DOHH2 (cell line): ENCODE results near the gene PPARA.

Experiments
- H3F3A ChIP-seq: fragments of 200-600 bp; sonication (generic), shearing (Covaris generic); 2 replicates; pipeline ENCODE4 v1.6.0; 2016; ENCODE audit warnings: antibody characterized with exemption, mild to moderate bottlenecking; ENCODE audit not compliant: control insufficient read depth, insufficient read depth
- H3K27ac ChIP-seq: fragments of 200-600 bp; sonication (generic); 2 replicates; pipeline ENCODE4 v1.5.1; 2014; ENCODE audit warnings: low read depth, mild to moderate bottlenecking, low read length, moderate library complexity
- H3K27me3 ChIP-seq: fragments of 200-600 bp; sonication (generic); 2 replicates; pipeline ENCODE4 v1.6.1; 2014; ENCODE audit warnings: mild to moderate bottlenecking, low read length, mixed read lengths; ENCODE audit not compliant: control insufficient read depth
- H3K36me3 ChIP-seq: fragments of 200-600 bp; sonication (generic); 2 replicates; pipeline ENCODE4 v1.6.1; 2014; ENCODE audit warnings: mild to moderate bottlenecking, low read length, moderate library complexity, mixed read lengths; ENCODE audit not compliant: control insufficient read depth
- H3K4me1 ChIP-seq: fragments of 200-600 bp; sonication (generic); 2 replicates; pipeline ENCODE4 v1.6.1; 2014; ENCODE audit warnings: mild to moderate bottlenecking, low read length, mixed read lengths; ENCODE audit not compliant: control insufficient read depth
- H3K4me2 ChIP-seq: fragments of 200-600 bp; sonication (generic); 2 replicates; pipeline ENCODE4 v1.6.0; 2014; ENCODE audit warnings: mild to moderate bottlenecking, low read length, moderate library complexity
- H3K4me3 ChIP-seq: fragments of 200-600 bp; sonication (generic); 2 replicates; pipeline ENCODE4 v1.5.1; 2014; ENCODE audit warnings: mild to moderate bottlenecking, low read length, mixed read lengths
- H3K79me2 ChIP-seq: fragments of 200-600 bp; sonication (generic); 2 replicates; pipeline ENCODE4 v1.6.1; 2014; ENCODE audit warnings: mild to moderate bottlenecking, low read length, mixed read lengths; ENCODE audit not compliant: control insufficient read depth
- H3K9me2 ChIP-seq: fragments of 200-600 bp; sonication (generic); replicated peaks from 2 replicates; pipeline ENCODE4 v1.6.1; 2014; ENCODE audit warnings: mild to moderate bottlenecking, low read length, mixed read lengths; ENCODE audit not compliant: control insufficient read depth
- H3K9me3 ChIP-seq: fragments of 200-600 bp; sonication (generic); 2 replicates; pipeline ENCODE4 v1.6.1; 2014; ENCODE audit warnings: antibody characterized with exemption, low read length, mixed read lengths; ENCODE audit not compliant: control insufficient read depth, insufficient read depth
- H4K20me1 ChIP-seq: fragments of 200-600 bp; sonication (generic); 2 replicates; pipeline ENCODE4 v1.6.0; 2014; ENCODE audit warnings: low read depth, mild to moderate bottlenecking, antibody characterized with exemption, low read length, moderate library complexity; ENCODE audit not compliant: control insufficient read depth, insufficient read depth
- CTCF ChIP-seq: fragments of 200-600 bp; sonication (generic); IDR thresholded peaks from one replicate; pipeline ENCODE4 v1.5.1; 2014; ENCODE audit warnings: antibody characterized with exemption, mild to moderate bottlenecking, low read depth, low read length; ENCODE audit not compliant: poor library complexity, severe bottlenecking
- EZH2phosphoT487 ChIP-seq: fragments of 200-600 bp; sonication (generic); IDR thresholded peaks from 2 replicates; pipeline ENCODE4 v1.6.1; 2017; ENCODE audit warnings: borderline replicate concordance, mild to moderate bottlenecking, antibody characterized with exemption, low read length, moderate library complexity, mixed read lengths

PPARA gene

DNA sequence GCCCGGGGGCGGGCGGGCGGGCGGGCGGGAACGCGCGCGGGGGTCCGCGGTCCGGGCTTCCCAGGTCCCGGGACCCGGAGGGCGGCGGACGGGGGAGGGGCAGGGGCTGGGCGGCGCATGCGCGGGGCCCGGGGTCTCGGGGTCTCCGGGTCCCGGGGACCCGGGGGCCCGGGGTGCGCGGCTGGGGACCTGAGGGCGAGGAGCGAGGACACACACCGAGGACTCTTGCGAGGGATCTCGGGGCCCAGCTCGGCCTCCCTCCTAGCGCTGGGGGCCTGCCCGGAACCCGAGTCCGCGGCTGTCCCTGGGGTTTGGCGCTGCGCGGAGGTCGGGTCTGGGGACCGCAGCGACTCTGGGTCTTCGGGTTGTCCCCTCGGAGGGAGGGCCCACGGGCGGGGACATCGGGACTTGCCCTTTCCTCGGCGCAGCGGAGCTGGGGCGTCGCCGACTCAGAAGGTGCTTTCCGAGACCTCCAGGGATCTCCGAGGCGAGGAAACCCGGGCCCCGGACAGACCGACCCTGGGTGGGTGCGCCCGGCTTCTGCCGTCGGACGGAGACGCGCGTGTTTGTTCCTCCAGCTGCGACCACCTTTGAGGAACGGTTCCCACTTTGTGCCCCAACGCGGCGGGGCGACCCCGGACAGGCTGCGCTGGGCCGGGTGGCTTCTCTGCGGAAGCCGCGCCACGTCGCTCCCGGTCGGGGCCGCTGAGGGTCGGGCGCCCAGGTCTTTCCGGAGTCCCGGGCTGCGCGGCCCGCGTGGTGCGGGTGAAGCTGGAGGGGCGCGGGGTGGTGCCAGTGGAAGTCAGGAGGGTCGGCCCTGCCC, 540 bp downstream of the PPARA start:
- Histone ChIP-seq H3K4me2 (peak overlapping the region; percentile 95), H3K27ac (no peak overlapping the region), H3K9me2 (no peaks in the 10 kb centered on the region), H3K79me2 (peaks cover 3% of the 10 kb centered on the region; the same call in 1 of the 2 replicates), H3K4me1 (peaks cover 21% of the 10 kb centered on the region), H3K4me3 (peak overlapping the region; percentile 88), H3K36me3 (peaks cover 2% of the 10 kb centered on the region; the same call in 1 of the 2 replicates), H3F3A (peaks cover 10% of the 10 kb centered on the region), H3K9me3 (no peaks in the 10 kb centered on the region), H4K20me1 (peaks cover 4% of the 10 kb centered on the region; the same call in 1 of the 2 replicates), H3K27me3 (peaks cover 51% of the 10 kb centered on the region)
- TF ChIP-seq CTCF: no peak
- TF ChIP-seq EZH2phosphoT487: 0 out of 2 replicates have a peak, but pooled peaks have one; percentile 5

- no peaks in the 10 kb centered on the region for H3K9me2 ChIP-seq
- H3K4me3 ChIP-seq: no peak overlapping the region
- peaks cover 3% of the 10 kb centered on the region; the same call in 1 of the 2 replicates for H3K79me2 ChIP-seq
- peaks cover 21% of the 10 kb centered on the region for H3K27me3 ChIP-seq
- H4K20me1 ChIP-seq: peaks cover under 1% of the 10 kb centered on the region; the same call in 1 of the 2 replicates
- H3F3A ChIP-seq: peaks cover 10% of the 10 kb centered on the region
- H3K4me2 ChIP-seq: no peak overlapping the region
- H3K9me3 ChIP-seq: no peaks in the 10 kb centered on the region
- TF ChIP-seq EZH2phosphoT487 (no peak), CTCF (no peak)
- H3K36me3 ChIP-seq: peaks cover 2% of the 10 kb centered on the region; the same call in 1 of the 2 replicates
- H3K4me1 ChIP-seq: peaks cover 21% of the 10 kb centered on the region
- H3K27ac ChIP-seq: no peak overlapping the region
Measured at GRCh38 chr22:46153930-46154329, 3.6 kb downstream of the PPARA start.

GRCh38 chr22:46156031-46156430, 5.7 kb downstream of the PPARA start:
- no peaks in the 10 kb centered on the region for H4K20me1 ChIP-seq
- no peaks in the 10 kb centered on the region for H3K9me3 ChIP-seq

More at GRCh38 chr22:46156031-46156430, 5.7 kb downstream of the PPARA start:
- Histone ChIP-seq H3K9me2 (no peaks in the 10 kb centered on the region), H3K36me3 (peaks cover 2% of the 10 kb centered on the region; the same call in 1 of the 2 replicates), H3K27ac (no peak overlapping the region), H3K4me1 (peaks cover 11% of the 10 kb centered on the region), H3K4me2 (no peak overlapping the region), H3K79me2 (peaks cover 3% of the 10 kb centered on the region; the same call in 1 of the 2 replicates), H3K27me3 (peaks cover 5% of the 10 kb centered on the region), H3F3A (peaks cover 10% of the 10 kb centered on the region), H3K4me3 (no peak overlapping the region)
- TF ChIP-seq EZH2phosphoT487 (no peak), CTCF (no peak)
